Hepatocyte (in vitro differentiated cells): ENCODE data around the gene ZBTB22. TPM values are rescaled to one million over a fixed set of nuclear protein-coding genes. Genes with fewer than 3 reads are reported as not detected.
"Not testable (repeated sequence)": the region's sequence is repeated elsewhere in the genome, so short reads cannot be mapped to it uniquely, and the experiment has no call there.

Source experiments
- DNase-seq: peaks from one replicate; pipeline ENCODE4 v3.0.0-alpha.2; 2016; ENCODE audit warnings: low spot score
- H2AFZ ChIP-seq: fragments of 200-600 bp; sonication (generic); 2 replicates; pipeline ENCODE4 v1.6.0; 2016; ENCODE audit warnings: antibody characterized with exemption, mild to moderate bottlenecking
- H3K27ac ChIP-seq: fragments of 200-600 bp; sonication (generic); 2 replicates; pipeline ENCODE4 v1.5.1; 2016; ENCODE audit warnings: mild to moderate bottlenecking
- H3K27me3 ChIP-seq: fragments of 200-600 bp; sonication (generic); 2 replicates; pipeline ENCODE4 v1.6.1; 2016
- H3K36me3 ChIP-seq: fragments of 200-600 bp; sonication (generic); replicated peaks from 2 replicates; pipeline ENCODE4 v1.5.1; 2016; ENCODE audit warnings: low read depth; ENCODE audit not compliant: insufficient read depth
- H3K4me1 ChIP-seq: fragments of 200-600 bp; sonication (generic); 2 replicates; pipeline ENCODE4 v1.5.1; 2016; ENCODE audit warnings: mild to moderate bottlenecking, moderate library complexity; ENCODE audit not compliant: insufficient read depth
- H3K4me2 ChIP-seq: fragments of 200-600 bp; sonication (generic); 2 replicates; pipeline ENCODE4 v1.6.0; 2016
- H3K4me3 ChIP-seq: fragments of 200-600 bp; sonication (generic); 2 replicates; pipeline ENCODE4 v1.5.1; 2016; ENCODE audit warnings: mild to moderate bottlenecking
- H3K79me2 ChIP-seq: fragments of 200-600 bp; sonication (generic); 2 replicates; pipeline ENCODE4 v1.6.0; 2017; ENCODE audit warnings: mild to moderate bottlenecking
- H3K9me2 ChIP-seq: fragments of 200-600 bp; sonication (generic); replicated peaks from 2 replicates; pipeline ENCODE4 v1.6.0; 2017; ENCODE audit warnings: mild to moderate bottlenecking; ENCODE audit not compliant: insufficient read depth
- H3K9me3 ChIP-seq: fragments of 200-600 bp; sonication (generic); 2 replicates; pipeline ENCODE4 v1.5.1; 2016; ENCODE audit warnings: low read depth, mild to moderate bottlenecking
- H4K20me1 ChIP-seq: fragments of 200-600 bp; sonication (generic); 2 replicates; pipeline ENCODE4 v1.6.0; 2016; ENCODE audit warnings: mild to moderate bottlenecking; ENCODE audit not compliant: insufficient read depth, poor library complexity, severe bottlenecking
- EZH2 ChIP-seq: fragments of 200-600 bp; sonication (generic); IDR thresholded peaks from 2 replicates; pipeline ENCODE4 v1.6.1; 2016; ENCODE audit warnings: antibody characterized with exemption, mild to moderate bottlenecking, borderline replicate concordance
- EZH2phosphoT487 ChIP-seq: fragments of 200-600 bp; sonication (generic); IDR thresholded peaks from one replicate; pipeline ENCODE4 v1.6.1; 2018; ENCODE audit warnings: antibody characterized with exemption, mild to moderate bottlenecking, low read depth, moderate library complexity; ENCODE audit not compliant: unreplicated experiment, severe bottlenecking
- WGBS: methylation state at CpG from one replicate; pipeline ENCODE4 v1.1.6; 2016; ENCODE audit warnings: low lambda C conversion rate; ENCODE audit errors: missing lambda C conversion rate; 5-methylcytosine and 5-hydroxymethylcytosine counted together
- polyA plus RNA-seq: library from polyadenylated mRNA; unstranded; fragments of >200 nt; fragmentation: Nextera tagmentation; extraction: Ambion mirVana; gene quantifications from 2 replicates; pipeline ENCODE4 v1.2.1, GENCODE V29; 2016
- total RNA-seq: library from RNA; depleted of rRNA; stranded (reverse); fragments of >200 nt; gene quantifications from 2 replicates; pipeline ENCODE4 v1.2.3, GENCODE V29; 2014
- TF ChIP-seq, protein P1 (sequence below): fragments of 200-600 bp; sonication (generic); IDR thresholded peaks from 2 replicates; pipeline ENCODE4 v1.5.1; 2016; ENCODE audit warnings: antibody characterized with exemption, mild to moderate bottlenecking; ENCODE audit not compliant: poor library complexity

ZBTB22 gene
- total and polyA plus RNA-seq, 2 experiments from 2014 or later = 23.2 to 23.4 TPM

- no peaks in the 10 kb centered on the region for H3K27me3 ChIP-seq
- no peaks in the 10 kb centered on the region for H3K9me3 ChIP-seq
- DNase-seq = peak; percentile 87
- TF ChIP-seq, protein P1, sequence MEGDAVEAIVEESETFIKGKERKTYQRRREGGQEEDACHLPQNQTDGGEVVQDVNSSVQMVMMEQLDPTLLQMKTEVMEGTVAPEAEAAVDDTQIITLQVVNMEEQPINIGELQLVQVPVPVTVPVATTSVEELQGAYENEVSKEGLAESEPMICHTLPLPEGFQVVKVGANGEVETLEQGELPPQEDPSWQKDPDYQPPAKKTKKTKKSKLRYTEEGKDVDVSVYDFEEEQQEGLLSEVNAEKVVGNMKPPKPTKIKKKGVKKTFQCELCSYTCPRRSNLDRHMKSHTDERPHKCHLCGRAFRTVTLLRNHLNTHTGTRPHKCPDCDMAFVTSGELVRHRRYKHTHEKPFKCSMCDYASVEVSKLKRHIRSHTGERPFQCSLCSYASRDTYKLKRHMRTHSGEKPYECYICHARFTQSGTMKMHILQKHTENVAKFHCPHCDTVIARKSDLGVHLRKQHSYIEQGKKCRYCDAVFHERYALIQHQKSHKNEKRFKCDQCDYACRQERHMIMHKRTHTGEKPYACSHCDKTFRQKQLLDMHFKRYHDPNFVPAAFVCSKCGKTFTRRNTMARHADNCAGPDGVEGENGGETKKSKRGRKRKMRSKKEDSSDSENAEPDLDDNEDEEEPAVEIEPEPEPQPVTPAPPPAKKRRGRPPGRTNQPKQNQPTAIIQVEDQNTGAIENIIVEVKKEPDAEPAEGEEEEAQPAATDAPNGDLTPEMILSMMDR = no peak
- TF ChIP-seq EZH2phosphoT487 (no peak), EZH2 (no peak)
- H3K79me2 ChIP-seq = peaks cover 29% of the 10 kb centered on the region
- H4K20me1 ChIP-seq = no peaks in the 10 kb centered on the region
- peak within 1 kb of the TSS; percentile 26 for H3K4me3 ChIP-seq
- peaks cover 13% of the 10 kb centered on the region for H3K4me1 ChIP-seq
- no peaks in the 10 kb centered on the region for H3K36me3 ChIP-seq
- H3K4me2 ChIP-seq = peak within 1 kb of the TSS; percentile 88
- WGBS = 1% methylated on average over 42 of the region's 43 CpGs
- H3K9me2 ChIP-seq = no peaks in the 10 kb centered on the region
- H2AFZ ChIP-seq = peak within 1 kb of the TSS; percentile 34
- H3K27ac ChIP-seq = peak within 1 kb of the TSS; percentile 54
Measured at GRCh38 chr6:33288921-33289783, 28.4 kb downstream of the ZBTB22 start, which contains the start of the genes PFDN6 and WDR46. TSS of gene PFDN6 (plus strand) at chr6:33289601. CDS start at chr6:33289857, 256 bp downstream. TSS of gene WDR46 (minus strand) at chr6:33289239. CDS start at chr6:33289170, 69 bp downstream.

GRCh38 chr6:33288141-33288920 lies 29.2 kb downstream of the ZBTB22 start:
- no peaks in the 10 kb centered on the region for H3K36me3 ChIP-seq
- DNase-seq = no peak
- 26% methylated on average over 19 of the region's 21 CpGs for WGBS
- peaks cover 29% of the 10 kb centered on the region for H3K79me2 ChIP-seq
- no peak overlapping the region for H3K27ac ChIP-seq
- H3K4me1 ChIP-seq = peaks cover 13% of the 10 kb centered on the region
- no peaks in the 10 kb centered on the region for H3K9me2 ChIP-seq
- no peaks in the 10 kb centered on the region for H4K20me1 ChIP-seq
- peak overlapping the region; percentile 26 for H3K4me3 ChIP-seq
- H2AFZ ChIP-seq = peak overlapping the region; percentile 34
- H3K9me3 ChIP-seq = no peaks in the 10 kb centered on the region
- H3K27me3 ChIP-seq = no peaks in the 10 kb centered on the region
- peak overlapping the region; percentile 88 for H3K4me2 ChIP-seq
- no peak for TF ChIP-seq EZH2phosphoT487
- TF ChIP-seq, protein P1 = no peak
- no peak for TF ChIP-seq EZH2

- no peak overlapping the region for H3K4me3 ChIP-seq
- 97% methylated on average over 22 of the region's 22 CpGs for WGBS
- H3K27me3 ChIP-seq = no peaks in the 10 kb centered on the region
- H3K27ac ChIP-seq = no peak overlapping the region
- peaks cover 13% of the 10 kb centered on the region for H3K4me1 ChIP-seq
- H3K9me2 ChIP-seq = no peaks in the 10 kb centered on the region
- TF ChIP-seq, protein P1 = no peak
- TF ChIP-seq EZH2phosphoT487 (no peak), EZH2 (no peak)
- no peaks in the 10 kb centered on the region for H4K20me1 ChIP-seq
- H2AFZ ChIP-seq = no peak overlapping the region
- H3K9me3 ChIP-seq = no peaks in the 10 kb centered on the region
- no peak for DNase-seq
- H3K79me2 ChIP-seq = peaks cover 29% of the 10 kb centered on the region
- H3K4me2 ChIP-seq = no peak overlapping the region
- no peaks in the 10 kb centered on the region for H3K36me3 ChIP-seq
Measured at GRCh38 chr6:33286946-33287914, 30.3 kb downstream of the ZBTB22 start.

DNA sequence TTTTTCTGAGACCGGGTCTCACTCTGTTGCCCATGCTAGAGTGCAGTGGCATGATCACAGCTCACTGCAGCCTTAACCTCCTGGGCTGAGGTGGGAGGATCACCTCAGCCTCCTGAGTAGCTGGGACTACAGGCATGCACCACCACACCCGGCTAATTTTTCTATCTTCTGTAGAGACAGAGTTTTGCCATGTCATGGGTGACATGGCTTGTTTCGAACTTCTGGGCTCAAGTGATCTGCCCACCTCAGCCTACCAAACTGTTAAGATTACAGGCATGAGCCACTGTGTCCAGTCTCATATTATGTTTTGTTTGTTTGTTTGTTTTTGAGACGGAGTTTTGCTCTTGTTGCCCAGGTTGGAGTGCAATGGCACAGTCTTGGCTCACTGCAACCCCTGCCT lies 32.3 kb downstream of the ZBTB22 start:
- H3K4me3 ChIP-seq, DNase-seq, H4K20me1 ChIP-seq, H3K9me2 ChIP-seq, H2AFZ ChIP-seq, H3K4me1 ChIP-seq, H3K27ac ChIP-seq, H3K36me3 ChIP-seq, H3K4me2 ChIP-seq, H3K27me3 ChIP-seq, H3K9me3 ChIP-seq: not testable (repeated sequence)
- peaks cover 18% of the 10 kb centered on the region for H3K79me2 ChIP-seq
- 97% methylated on average over 4 of the region's 4 CpGs for WGBS
